Heart left ventricle (tissue), 13 donors: ENCODE results near the gene DTWD2.

Experiments used
- CTCF ChIP-seq, 12 donors: fragments of 200-600 bp; sonication (generic) in 4 of 12; IDR thresholded peaks; one replicate each; pipeline versions ENCODE4 v1.5.0 to v1.8.0; 2018 to 2022; ENCODE audit warnings: antibody characterized with exemption in 12 of 12, mild to moderate bottlenecking in 5 of 12
- POLR2A ChIP-seq, 2 donors: fragments of 450-650 bp; IDR thresholded peaks; one replicate each; pipeline ENCODE4 v1.6.1; 2017; ENCODE audit warnings: antibody characterized with exemption in 2 of 2, mild to moderate bottlenecking in 2 of 2, moderate library complexity in 2 of 2
- donor health status: ischemic (EF 13 %, LVEDD 7.1; RV severe dilation, severe dysfunction).
- donor health status: DM: no; HTN: yes; CAD: no.
- donor health status: DM: no; HTN: no; CAD: no.
- donor health status: ischemic (EF 25% LVEDD 6.9; RV normal size, moderate dysfunction).
- donor health status: ischemic (EF 25% LVEDD 5.7; RV mildly dilated, moderate dysfunction).
- donor health status: ischemic (EF 35%, LVEDD 5.7; RV mildly dilated, moderate dysfunction).
- donor health status: nonischemic (EF 11% LVEDD 7.7; RV severe dilation, severe dysfunction).
- donor health status: DM: yes; HTN: yes; CAD: no.
- donor health status: PGD.
- donor health status: ischemic (EF 29% LVEDD 5.4; RV normal size, mild dysfunction).
- donor health status: nonischemic (EF 23%, LVEDD 6.1; RV moderate dilation, normal function).

GRCh38 chr5:119011186-119011585, 22.8 kb upstream of the DTWD2 start:
- TF ChIP-seq CTCF (IDR thresholded peaks at IDR 0.05) (no peak), POLR2A (IDR thresholded peaks at IDR 0.05) (no peak)
